HepG2 (cell line): ENCODE data around the gene WDR31. TPM values are rescaled to one million over a fixed set of nuclear protein-coding genes. Genes with fewer than 3 reads are reported as not detected.

Source experiments
- ATAC-seq: fragments of 200-7000 bp; cut with Tn5 transposase; 3 replicates; pipeline ENCODE4 v1.9.1; 2020; ENCODE audit warnings: mild to moderate bottlenecking, moderate library complexity
- BruUV-seq: library from RNA; stranded (reverse); fragments of 400-500 nt; replicated peaks from 2 replicates; lab custom pipeline; 2021; lab: Mats Ljungman, UMichigan
- CTCF ChIA-PET: fragments of 300-600 bp; formaldehyde crosslinking; extraction: SDS; loops from one replicate; lab custom pipeline; 2021; ENCODE audit warnings: low total read pairs, inconsistent platforms, low intra/inter-chr PET ratio; lab: Yijun Ruan, JAX
- POLR2A ChIA-PET: fragments of 350-600 bp; sonication (Branson Sonifier 250); formaldehyde crosslinking; loops from one replicate; lab custom pipeline; 2020; ENCODE audit warnings: antibody characterized with exemption, inconsistent platforms; lab: Yijun Ruan, JAX
- DNase-seq: peaks from one replicate; pipeline ENCODE4 v3.0.0-alpha.2; 2015; ENCODE audit warnings: low spot score
- FAIRE-seq: peaks from 3 replicates; lab custom pipeline; 2011; peaks lifted over from hg19 to GRCh38; lab: Jason Lieb, UNC
- H2AFZ ChIP-seq: one replicate; pipeline ENCODE4 v1.6.1; 2011; ENCODE audit warnings: low read length, inconsistent platforms
- H3K27ac ChIP-seq: fragments of 300-600 bp; 3 replicates; pipeline ENCODE4 v1.8.0; 2011; ENCODE audit warnings: mixed run types, mild to moderate bottlenecking, mixed read lengths, low read length, inconsistent platforms; ENCODE audit not compliant: insufficient read depth; ENCODE audit errors: extremely low read length
- H3K27me3 ChIP-seq, 2 experiments: fragments of 200-600 bp in 1 of 2; 2 replicates in 1 of 2; 3 replicates in 1 of 2; pipeline versions ENCODE4 v1.6.0 to v1.8.0; 2011; ENCODE audit warnings: low read length in 2 of 2, mild to moderate bottlenecking in 2 of 2, moderate library complexity in 2 of 2, inconsistent platforms in 1 of 2; ENCODE audit not compliant: insufficient read depth in 2 of 2, control insufficient read depth in 1 of 2
- H3K36me3 ChIP-seq, 2 experiments: fragments of 200-600 bp in 1 of 2; replicated peaks in 1 of 2; 2 replicates in 1 of 2; 3 replicates in 1 of 2; pipeline versions ENCODE4 v1.5.1 to v1.8.0; 2011; ENCODE audit warnings: low read length in 2 of 2, inconsistent platforms in 1 of 2; ENCODE audit not compliant: insufficient read depth in 2 of 2, control insufficient read depth in 1 of 2
- H3K4me1 ChIP-seq: 2 replicates; pipeline ENCODE4 v1.5.1; 2012; ENCODE audit warnings: low read length, inconsistent platforms; ENCODE audit not compliant: insufficient read depth
- H3K4me2 ChIP-seq: 2 replicates; pipeline ENCODE4 v1.6.0; 2011; ENCODE audit warnings: low read depth, low read length, inconsistent platforms
- H3K4me3 ChIP-seq, 3 experiments: fragments of 200-600 bp in 1 of 3; sonication (generic), shearing (Covaris generic) in 1 of 3; replicated peaks in 1 of 3; 2 replicates each; pipeline ENCODE4 v1.5.1; 2011 to 2016; ENCODE audit warnings: low read length in 3 of 3, inconsistent platforms in 2 of 3, low read depth in 2 of 3, mild to moderate bottlenecking in 2 of 3, control low read depth in 1 of 3, mixed read lengths in 1 of 3; ENCODE audit not compliant: insufficient read depth in 1 of 3
- H3K79me2 ChIP-seq: one replicate; pipeline ENCODE4 v1.6.1; 2011; ENCODE audit warnings: low read length, inconsistent platforms; ENCODE audit not compliant: insufficient read depth
- H3K9ac ChIP-seq: 2 replicates; pipeline ENCODE4 v1.6.0; 2011; ENCODE audit warnings: mild to moderate bottlenecking, low read depth, low read length, inconsistent platforms; ENCODE audit not compliant: insufficient read depth
- H3K9me3 ChIP-seq: 2 replicates; pipeline ENCODE4 v1.5.1; 2012; ENCODE audit warnings: mild to moderate bottlenecking, low read length
- H4K20me1 ChIP-seq: 2 replicates; pipeline ENCODE4 v1.6.0; 2011; ENCODE audit warnings: inconsistent platforms, mild to moderate bottlenecking, low read length, moderate library complexity; ENCODE audit not compliant: insufficient read depth
- HINFP ChIP-seq: sonication (generic); formaldehyde crosslinking; IDR thresholded peaks from 2 replicates; pipeline ENCODE4 v1.4.0; 2020; ENCODE audit warnings: low read depth, mild to moderate bottlenecking, missing genetic modification reagents
- KLF12 ChIP-seq: sonication (generic); formaldehyde crosslinking; IDR thresholded peaks from 2 replicates; pipeline ENCODE4 v1.4.0; 2020; ENCODE audit warnings: missing genetic modification reagents, borderline replicate concordance
- PHF21A ChIP-seq: sonication (generic); formaldehyde crosslinking; IDR thresholded peaks from 2 replicates; pipeline ENCODE4 v1.5.0; 2020; ENCODE audit warnings: mild to moderate bottlenecking, missing genetic modification reagents
- SALL1 ChIP-seq: sonication (generic); formaldehyde crosslinking; IDR thresholded peaks from 2 replicates; pipeline ENCODE4 v1.8.0; 2022; ENCODE audit warnings: mild to moderate bottlenecking, missing genetic modification reagents
- ZFX ChIP-seq: sonication (generic); formaldehyde crosslinking; IDR thresholded peaks from 2 replicates; pipeline ENCODE4 v1.4.0; 2020; ENCODE audit warnings: mild to moderate bottlenecking, low read depth, missing genetic modification reagents, moderate library complexity
- ZNF556 ChIP-seq: sonication (generic); formaldehyde crosslinking; IDR thresholded peaks from 2 replicates; pipeline ENCODE4 v1.4.0; 2020; ENCODE audit warnings: mild to moderate bottlenecking, missing genetic modification reagents, borderline replicate concordance
- ZNF629 ChIP-seq: sonication (generic); formaldehyde crosslinking; conservative IDR thresholded peaks from 2 replicates; pipeline ENCODE4 v1.5.0; 2020; ENCODE audit warnings: missing genetic modification reagents
- ZNF7 ChIP-seq: IDR thresholded peaks from 2 replicates; pipeline ENCODE4 v1.6.1; 2016; ENCODE audit warnings: missing biosample characterization, missing genetic modification reagents
- ZNF709 ChIP-seq: sonication (generic); formaldehyde crosslinking; IDR thresholded peaks from 2 replicates; pipeline ENCODE4 v1.5.0; 2020; ENCODE audit warnings: mild to moderate bottlenecking, missing genetic modification reagents
- ZSCAN22 ChIP-seq: sonication (generic); formaldehyde crosslinking; IDR thresholded peaks from 2 replicates; pipeline ENCODE4 v1.4.0; 2020; ENCODE audit warnings: mild to moderate bottlenecking, missing genetic modification reagents
- WGBS: methylation state at CpG from one replicate; pipeline ENCODE4 v1.1.6; 2017; ENCODE audit warnings: low lambda C conversion rate; 5-methylcytosine and 5-hydroxymethylcytosine counted together
- in situ Hi-C: cut with HindIII; loops from 2 replicates; pipeline ENCODE4 v1.10.0; 2017; ENCODE audit warnings: low pct_unique_long_range_greater_than_20kb; ENCODE audit not compliant: extremely low pct_ligation_motif_present
- intact Hi-C: fragments of 100-400 bp; cut with micrococcal nuclease; formaldehyde crosslinking; loops from one replicate; pipeline ENCODE4 v1.10.0; 2022; ENCODE audit not compliant: unreplicated experiment
- polyA plus RNA-seq, 8 experiments: library from polyadenylated mRNA; depleted of rRNA in 3 of 8; stranded (reverse) in 7 of 8; unstranded in 1 of 8; fragments of >200 nt; fragmentation: Illumina TruSeq in 4 of 8; extraction: Trizol in 4 of 8; gene quantifications; 2 replicates each; pipeline versions ENCODE4 v1.2.1 to v1.2.3, GENCODE V29; 2011 to 2016; ENCODE audit warnings: low read depth in 4 of 8, missing spikeins in 1 of 8, mixed read lengths in 1 of 8; ENCODE audit not compliant: insufficient read depth in 1 of 8
- total RNA-seq, 5 experiments: library from RNA; depleted of rRNA; stranded (reverse); fragments of >200 nt; fragmentation: Illumina TruSeq; extraction: Trizol; gene quantifications; 2 replicates each; pipeline ENCODE4 v1.2.3, GENCODE V29; 2016; ENCODE audit warnings: low read depth in 1 of 5
- TF ChIP-seq, protein P1 (sequence below): sonication (generic); formaldehyde crosslinking; conservative IDR thresholded peaks from 2 replicates; pipeline ENCODE4 v1.4.0; 2020; ENCODE audit warnings: mild to moderate bottlenecking, missing genetic modification reagents, moderate library complexity
- TF ChIP-seq, protein P2 (sequence below): sonication (generic); formaldehyde crosslinking; IDR thresholded peaks from 2 replicates; pipeline ENCODE4 v1.8.0; 2022; ENCODE audit warnings: mild to moderate bottlenecking, missing genetic modification reagents
- TF ChIP-seq, protein P3 (sequence below): sonication (generic); formaldehyde crosslinking; IDR thresholded peaks from 2 replicates; pipeline ENCODE4 v1.4.0; 2020; ENCODE audit warnings: mild to moderate bottlenecking, missing genetic modification reagents, borderline replicate concordance

WDR31 gene
- total and polyA plus RNA-seq, 2 of the 13 experiments (the other 11 are each of a cell fraction or from before 2014, with no cell fraction given), result 0.33 to 1.7 TPM

DNA sequence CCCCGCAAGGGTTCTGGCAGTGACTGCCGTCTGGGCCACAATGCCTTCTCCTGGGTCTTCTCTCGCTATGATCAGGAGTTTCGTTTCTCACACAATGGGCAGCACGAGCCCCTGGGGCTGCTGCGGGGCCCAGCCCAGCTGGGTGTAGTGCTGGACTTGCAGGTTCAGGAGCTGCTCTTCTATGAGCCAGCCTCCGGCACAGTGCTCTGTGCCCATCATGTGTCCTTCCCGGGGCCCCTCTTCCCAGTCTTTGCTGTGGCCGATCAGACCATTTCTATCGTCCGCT is 29.7 kb upstream of the WDR31 start:
- DNase-seq (no peak), ATAC-seq (peak; percentile 39), FAIRE-seq (no peak)
- BruUV-seq, result no TSS peak
- peaks cover 14% of the 10 kb centered on the region for H4K20me1 ChIP-seq
- WGBS, result 19% methylated on average over 5 of the region's 11 CpGs
- H3K27ac ChIP-seq, result no peak overlapping the region
- H3K27me3 ChIP-seq, result no peaks in the 10 kb centered on the region
- H3K9me3 ChIP-seq, result no peaks in the 10 kb centered on the region
- in situ Hi-C loops (no loop called here), intact Hi-C loops (no loop called here)
- peak overlapping the region in 2 of 3 experiments; percentile 24 to 43; a peak in 2 of 6 replicates for H3K4me3 ChIP-seq
- peaks cover 81% of the 10 kb centered on the region for H3K4me1 ChIP-seq
- POLR2A ChIA-PET, result interaction anchor here (1.6 kb wide), 1 partner anchor 29 kb away, joined by 3 read pairs; no protein-coding TSS in a partner anchor
- H3K4me2 ChIP-seq, result peak overlapping the region; percentile 68
- H3K79me2 ChIP-seq, result no peaks in the 10 kb centered on the region
- H2AFZ ChIP-seq, result no peak overlapping the region
- peaks cover under 1 to 4% of the 10 kb centered on the region in 2 experiments; a peak in 3 of 5 replicates for H3K36me3 ChIP-seq
- CTCF ChIA-PET, result no interaction called here
- no peak overlapping the region for H3K9ac ChIP-seq
- TF ChIP-seq, protein P1, sequence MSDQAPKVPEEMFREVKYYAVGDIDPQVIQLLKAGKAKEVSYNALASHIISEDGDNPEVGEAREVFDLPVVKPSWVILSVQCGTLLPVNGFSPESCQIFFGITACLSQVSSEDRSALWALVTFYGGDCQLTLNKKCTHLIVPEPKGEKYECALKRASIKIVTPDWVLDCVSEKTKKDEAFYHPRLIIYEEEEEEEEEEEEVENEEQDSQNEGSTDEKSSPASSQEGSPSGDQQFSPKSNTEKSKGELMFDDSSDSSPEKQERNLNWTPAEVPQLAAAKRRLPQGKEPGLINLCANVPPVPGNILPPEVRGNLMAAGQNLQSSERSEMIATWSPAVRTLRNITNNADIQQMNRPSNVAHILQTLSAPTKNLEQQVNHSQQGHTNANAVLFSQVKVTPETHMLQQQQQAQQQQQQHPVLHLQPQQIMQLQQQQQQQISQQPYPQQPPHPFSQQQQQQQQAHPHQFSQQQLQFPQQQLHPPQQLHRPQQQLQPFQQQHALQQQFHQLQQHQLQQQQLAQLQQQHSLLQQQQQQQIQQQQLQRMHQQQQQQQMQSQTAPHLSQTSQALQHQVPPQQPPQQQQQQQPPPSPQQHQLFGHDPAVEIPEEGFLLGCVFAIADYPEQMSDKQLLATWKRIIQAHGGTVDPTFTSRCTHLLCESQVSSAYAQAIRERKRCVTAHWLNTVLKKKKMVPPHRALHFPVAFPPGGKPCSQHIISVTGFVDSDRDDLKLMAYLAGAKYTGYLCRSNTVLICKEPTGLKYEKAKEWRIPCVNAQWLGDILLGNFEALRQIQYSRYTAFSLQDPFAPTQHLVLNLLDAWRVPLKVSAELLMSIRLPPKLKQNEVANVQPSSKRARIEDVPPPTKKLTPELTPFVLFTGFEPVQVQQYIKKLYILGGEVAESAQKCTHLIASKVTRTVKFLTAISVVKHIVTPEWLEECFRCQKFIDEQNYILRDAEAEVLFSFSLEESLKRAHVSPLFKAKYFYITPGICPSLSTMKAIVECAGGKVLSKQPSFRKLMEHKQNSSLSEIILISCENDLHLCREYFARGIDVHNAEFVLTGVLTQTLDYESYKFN (CRISPR knock-in tag), result peak; percentile 38
- TF ChIP-seq ZNF709 (CRISPR knock-in tag) (no peak), ZNF556 (CRISPR knock-in tag) (peak; percentile 40; the same call in 1 of the 2 replicates), SALL1 (CRISPR knock-in tag) (0 out of 2 replicates have a peak, but pooled peaks have one; percentile 45), ZNF7 (no peak), ZFX (CRISPR knock-in tag) (peak; percentile 14; the same call in 1 of the 2 replicates), PHF21A (CRISPR knock-in tag) (no peak), ZSCAN22 (CRISPR knock-in tag) (no peak), KLF12 (0 out of 2 replicates have a peak, but pooled peaks have one; percentile 38), ZNF629 (CRISPR knock-in tag) (no peak), HINFP (CRISPR knock-in tag) (peak; percentile 48; the same call in 1 of the 2 replicates)
- TF ChIP-seq, protein P2, sequence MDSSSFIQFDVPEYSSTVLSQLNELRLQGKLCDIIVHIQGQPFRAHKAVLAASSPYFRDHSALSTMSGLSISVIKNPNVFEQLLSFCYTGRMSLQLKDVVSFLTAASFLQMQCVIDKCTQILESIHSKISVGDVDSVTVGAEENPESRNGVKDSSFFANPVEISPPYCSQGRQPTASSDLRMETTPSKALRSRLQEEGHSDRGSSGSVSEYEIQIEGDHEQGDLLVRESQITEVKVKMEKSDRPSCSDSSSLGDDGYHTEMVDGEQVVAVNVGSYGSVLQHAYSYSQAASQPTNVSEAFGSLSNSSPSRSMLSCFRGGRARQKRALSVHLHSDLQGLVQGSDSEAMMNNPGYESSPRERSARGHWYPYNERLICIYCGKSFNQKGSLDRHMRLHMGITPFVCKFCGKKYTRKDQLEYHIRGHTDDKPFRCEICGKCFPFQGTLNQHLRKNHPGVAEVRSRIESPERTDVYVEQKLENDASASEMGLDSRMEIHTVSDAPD, result no peak
- TF ChIP-seq, protein P3, sequence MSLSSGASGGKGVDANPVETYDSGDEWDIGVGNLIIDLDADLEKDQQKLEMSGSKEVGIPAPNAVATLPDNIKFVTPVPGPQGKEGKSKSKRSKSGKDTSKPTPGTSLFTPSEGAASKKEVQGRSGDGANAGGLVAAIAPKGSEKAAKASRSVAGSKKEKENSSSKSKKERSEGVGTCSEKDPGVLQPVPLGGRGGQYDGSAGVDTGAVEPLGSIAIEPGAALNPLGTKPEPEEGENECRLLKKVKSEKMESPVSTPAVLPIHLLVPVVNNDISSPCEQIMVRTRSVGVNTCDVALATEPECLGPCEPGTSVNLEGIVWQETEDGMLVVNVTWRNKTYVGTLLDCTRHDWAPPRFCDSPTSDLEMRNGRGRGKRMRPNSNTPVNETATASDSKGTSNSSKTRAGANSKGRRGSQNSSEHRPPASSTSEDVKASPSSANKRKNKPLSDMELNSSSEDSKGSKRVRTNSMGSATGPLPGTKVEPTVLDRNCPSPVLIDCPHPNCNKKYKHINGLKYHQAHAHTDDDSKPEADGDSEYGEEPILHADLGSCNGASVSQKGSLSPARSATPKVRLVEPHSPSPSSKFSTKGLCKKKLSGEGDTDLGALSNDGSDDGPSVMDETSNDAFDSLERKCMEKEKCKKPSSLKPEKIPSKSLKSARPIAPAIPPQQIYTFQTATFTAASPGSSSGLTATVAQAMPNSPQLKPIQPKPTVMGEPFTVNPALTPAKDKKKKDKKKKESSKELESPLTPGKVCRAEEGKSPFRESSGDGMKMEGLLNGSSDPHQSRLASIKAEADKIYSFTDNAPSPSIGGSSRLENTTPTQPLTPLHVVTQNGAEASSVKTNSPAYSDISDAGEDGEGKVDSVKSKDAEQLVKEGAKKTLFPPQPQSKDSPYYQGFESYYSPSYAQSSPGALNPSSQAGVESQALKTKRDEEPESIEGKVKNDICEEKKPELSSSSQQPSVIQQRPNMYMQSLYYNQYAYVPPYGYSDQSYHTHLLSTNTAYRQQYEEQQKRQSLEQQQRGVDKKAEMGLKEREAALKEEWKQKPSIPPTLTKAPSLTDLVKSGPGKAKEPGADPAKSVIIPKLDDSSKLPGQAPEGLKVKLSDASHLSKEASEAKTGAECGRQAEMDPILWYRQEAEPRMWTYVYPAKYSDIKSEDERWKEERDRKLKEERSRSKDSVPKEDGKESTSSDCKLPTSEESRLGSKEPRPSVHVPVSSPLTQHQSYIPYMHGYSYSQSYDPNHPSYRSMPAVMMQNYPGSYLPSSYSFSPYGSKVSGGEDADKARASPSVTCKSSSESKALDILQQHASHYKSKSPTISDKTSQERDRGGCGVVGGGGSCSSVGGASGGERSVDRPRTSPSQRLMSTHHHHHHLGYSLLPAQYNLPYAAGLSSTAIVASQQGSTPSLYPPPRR, result 0 out of 2 replicates have a peak, but pooled peaks have one; percentile 37
